Cerebellar cortex (tissue), 1 donor: ENCODE measurements around the gene LELP1.
"Not testable (repeated sequence)": the region's sequence is repeated elsewhere in the genome, so short reads cannot be mapped to it uniquely, and the experiment has no call there.

Source experiments
- DNase-seq: peaks from one replicate; pipeline ENCODE4 v3.0.0-alpha.2; 2015; ENCODE audit warnings: low spot score

The LELP1 gene

GRCh38 chr1:153203130-153203529, at the start of gene LELP1:
Gene LELP1 (plus strand): TSS chr1:153203430. CDS start chr1:153204708, 1,278 bp downstream.
- no peak for DNase-seq

GRCh38 chr1:153155541-153155940, 47.7 kb upstream of the LELP1 start:
- no peak for DNase-seq

GRCh38 chr1:153168686-153169085, 34.5 kb upstream of the LELP1 start:
- DNase-seq = no peak

GRCh38 chr1:153174624-153175023, 28.6 kb upstream of the LELP1 start:
- no peak for DNase-seq

GRCh38 chr1:153178922-153179321, 24.3 kb upstream of the LELP1 start:
- no peak for DNase-seq

GRCh38 chr1:153180556-153180955, 22.7 kb upstream of the LELP1 start:
- DNase-seq = no peak

GRCh38 chr1:153188301-153188700, 14.9 kb upstream of the LELP1 start:
- DNase-seq = not testable (repeated sequence)

- DNase-seq = no peak
These were observed 12.9 kb upstream of the LELP1 start for GRCh38 chr1:153190373-153190772.

- DNase-seq = peak; percentile 8
These were observed 10.5 kb upstream of the LELP1 start for GRCh38 chr1:153192697-153193096.

GRCh38 chr1:153194331-153195050, 8.7 kb upstream of the LELP1 start:
- no peak for DNase-seq

- DNase-seq = no peak
These were observed 8.0 kb upstream of the LELP1 start for GRCh38 chr1:153195216-153195615.

- DNase-seq = no peak
These were observed 1.2 kb upstream of the LELP1 start for GRCh38 chr1:153202006-153202405.

GRCh38 chr1:153206631-153207030, 3.4 kb downstream of the LELP1 start:
- DNase-seq = no peak

GRCh38 chr1:153210206-153210605, 7.0 kb downstream of the LELP1 start:
- no peak for DNase-seq

- no peak for DNase-seq
These were observed 9.0 kb downstream of the LELP1 start for GRCh38 chr1:153212201-153212600.

GRCh38 chr1:153213519-153213918, 10.3 kb downstream of the LELP1 start:
- DNase-seq = no peak

GRCh38 chr1:153217212-153217611, 14.0 kb downstream of the LELP1 start, which contains the start of gene PRR9:
Gene PRR9 (plus strand): TSS chr1:153217584. CDS start chr1:153218145, 561 bp downstream.
- no peak for DNase-seq

- DNase-seq = no peak
These were observed 14.7 kb downstream of the LELP1 start for GRCh38 chr1:153217744-153218416.

- peak; percentile 2 for DNase-seq
These were observed 17.5 kb downstream of the LELP1 start for GRCh38 chr1:153220606-153221303.

GRCh38 chr1:153223040-153223891, 20.0 kb downstream of the LELP1 start:
- DNase-seq = peak; percentile 47

- DNase-seq = no peak
These were observed 24.6 kb downstream of the LELP1 start for GRCh38 chr1:153227810-153228209.

- no peak for DNase-seq
These were observed 25.3 kb downstream of the LELP1 start for GRCh38 chr1:153228491-153228890.
